Activated naive CD4-positive, alpha-beta T cell (primary cell): ENCODE results near the gene MAU2.
A peak's percentile ranks its signal among the peaks of the same experiment; 100 is the strongest.
"Not testable (repeated sequence)": the region's sequence is repeated elsewhere in the genome, so short reads cannot be mapped to it uniquely, and the experiment has no call there.

ENCODE experiments used
- DNase-seq, 4 experiments: peaks; one replicate each; lab custom pipeline; 2025; lab: John Stamatoyannopoulos, UW

The MAU2 gene

DNA sequence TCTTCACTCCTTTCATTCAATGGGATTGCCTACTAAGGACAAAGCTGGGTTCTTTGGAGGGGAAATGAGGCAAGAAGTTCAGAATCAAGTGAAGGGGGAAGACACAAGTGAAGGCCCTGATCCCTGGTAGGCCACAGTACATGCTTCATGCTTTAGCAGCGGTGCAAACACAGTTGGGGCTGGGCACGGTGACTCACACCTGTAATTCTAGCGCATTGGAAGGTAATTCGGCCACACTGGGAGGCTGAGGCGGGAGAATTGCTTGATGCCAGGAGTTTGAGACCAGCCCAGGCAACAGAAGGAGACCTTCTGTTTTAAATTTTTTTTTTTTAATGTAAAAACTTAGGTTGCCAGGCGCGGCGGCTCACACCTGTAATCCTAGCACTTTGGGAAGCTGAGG is 61.5 kb downstream of the MAU2 start:
- DNase-seq, result no peak

GRCh38 chr19:19384486-19384885 is 63.9 kb downstream of the MAU2 start:
- DNase-seq, result no peak

- DNase-seq, result peak; percentile 97 to 99 (median 98)
Observed at GRCh38 chr19:19385131-19385895, 64.7 kb downstream of the MAU2 start.

GRCh38 chr19:19385896-19386869 is 65.6 kb downstream of the MAU2 start:
- DNase-seq, result peak in 2 of 4 experiments; percentile 41 to 57

DNA sequence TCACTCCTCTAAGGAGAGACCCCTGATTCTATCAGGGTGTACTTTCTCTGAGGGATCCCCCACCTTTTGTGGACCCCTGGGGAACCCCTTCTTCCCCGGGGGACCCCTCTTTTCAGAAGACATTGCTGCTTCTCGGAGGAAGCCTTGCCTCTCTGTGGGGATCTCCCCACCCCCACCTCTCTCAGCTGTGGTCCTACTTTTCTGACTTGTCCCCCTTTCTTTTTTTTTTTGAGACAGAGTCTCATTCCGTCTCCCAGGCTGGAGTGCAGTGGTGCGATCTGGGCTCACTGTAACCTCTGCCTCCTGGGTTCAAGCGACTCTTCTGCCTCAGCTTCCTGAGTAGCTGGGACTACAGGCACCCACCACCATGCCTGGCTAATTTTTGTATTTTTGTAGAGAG is 66.5 kb downstream of the MAU2 start:
- no peak for DNase-seq

DNA sequence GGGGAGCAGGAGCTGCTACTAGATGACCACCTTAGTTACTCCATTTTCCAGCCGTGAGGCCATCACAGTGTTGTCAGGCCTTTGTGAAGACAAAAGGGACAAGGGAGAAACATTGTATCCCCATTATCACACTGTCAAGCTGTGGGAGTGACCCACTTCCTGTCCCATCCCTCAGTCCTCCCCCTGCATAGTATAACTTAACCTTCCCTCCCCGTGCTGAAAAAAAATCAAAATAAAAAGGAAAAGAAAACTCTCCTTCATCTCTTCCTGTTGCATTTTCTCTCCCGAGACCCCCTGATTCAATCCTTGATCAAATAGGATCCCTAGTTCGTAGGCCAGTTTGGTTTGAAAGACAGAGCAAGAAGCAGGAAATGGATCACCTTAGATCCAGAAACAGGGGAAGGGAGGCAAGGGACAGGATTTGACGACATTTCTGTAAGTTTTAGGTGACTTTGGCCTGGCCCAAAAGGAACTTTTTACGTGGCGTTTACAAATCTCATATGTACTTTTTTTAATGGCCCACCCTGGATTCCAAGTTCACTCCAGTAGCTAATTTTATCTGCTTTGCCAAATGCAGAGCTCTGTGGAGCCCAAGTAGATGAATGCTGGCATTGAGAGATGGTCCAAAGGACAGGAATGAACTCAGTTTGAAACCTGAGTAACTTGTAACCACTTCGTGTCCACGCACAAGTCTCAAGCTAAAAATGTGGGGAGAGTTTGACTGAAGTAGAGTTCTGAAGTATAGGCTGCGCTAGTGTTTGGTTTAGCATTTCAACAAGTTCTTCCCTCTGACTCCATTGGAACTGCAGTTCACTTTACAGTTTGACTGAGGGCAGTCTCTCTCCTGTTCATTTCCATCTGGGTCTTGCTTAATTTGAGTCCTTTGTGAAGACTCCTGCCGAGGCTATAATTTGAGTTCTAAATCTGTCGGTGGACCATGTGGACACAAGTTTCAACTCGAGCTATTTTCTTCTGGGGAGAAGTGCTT is 68.2 kb downstream of the MAU2 start:
- no peak for DNase-seq

DNA sequence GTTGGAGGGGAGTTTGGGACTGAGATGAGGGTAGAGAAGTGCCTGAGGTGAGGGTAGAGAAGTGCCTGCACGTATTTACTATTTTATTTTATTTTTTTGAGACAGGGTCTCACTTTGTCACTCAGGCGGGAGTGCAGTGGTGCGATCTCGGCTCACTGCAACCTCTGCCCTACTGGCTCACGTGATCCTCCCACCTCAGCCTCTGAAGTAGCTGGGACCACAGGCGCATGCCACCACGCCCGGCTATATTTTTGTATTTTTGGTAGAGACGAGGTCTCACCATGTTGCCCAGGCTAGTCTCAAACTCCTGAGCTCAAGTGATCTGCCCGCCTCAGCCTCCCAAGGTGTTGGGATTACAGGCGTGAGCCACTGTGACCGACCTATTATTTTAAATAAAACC is 69.1 kb downstream of the MAU2 start:
- not testable (repeated sequence) for DNase-seq

DNA sequence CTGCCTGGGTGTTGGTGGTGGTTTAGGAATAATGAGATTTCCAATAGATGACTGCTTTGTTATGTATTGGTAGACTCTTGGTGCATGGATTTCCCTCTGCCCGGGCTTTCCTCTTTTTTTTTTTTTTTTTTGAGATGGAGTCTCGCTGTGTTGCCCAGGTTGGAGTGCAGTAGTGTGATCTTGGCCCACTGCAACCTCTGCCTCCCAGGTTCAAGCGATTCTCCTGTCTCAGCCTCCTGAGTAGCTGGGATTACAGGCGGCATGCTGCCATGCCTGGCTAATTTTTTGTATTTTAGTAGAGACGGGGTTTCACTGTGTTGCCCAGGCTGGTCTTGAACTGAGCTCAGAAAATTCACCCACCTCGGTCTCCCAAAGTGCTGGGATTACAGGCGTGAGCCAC is 73.7 kb downstream of the MAU2 start:
- DNase-seq, result not testable (repeated sequence)

DNA sequence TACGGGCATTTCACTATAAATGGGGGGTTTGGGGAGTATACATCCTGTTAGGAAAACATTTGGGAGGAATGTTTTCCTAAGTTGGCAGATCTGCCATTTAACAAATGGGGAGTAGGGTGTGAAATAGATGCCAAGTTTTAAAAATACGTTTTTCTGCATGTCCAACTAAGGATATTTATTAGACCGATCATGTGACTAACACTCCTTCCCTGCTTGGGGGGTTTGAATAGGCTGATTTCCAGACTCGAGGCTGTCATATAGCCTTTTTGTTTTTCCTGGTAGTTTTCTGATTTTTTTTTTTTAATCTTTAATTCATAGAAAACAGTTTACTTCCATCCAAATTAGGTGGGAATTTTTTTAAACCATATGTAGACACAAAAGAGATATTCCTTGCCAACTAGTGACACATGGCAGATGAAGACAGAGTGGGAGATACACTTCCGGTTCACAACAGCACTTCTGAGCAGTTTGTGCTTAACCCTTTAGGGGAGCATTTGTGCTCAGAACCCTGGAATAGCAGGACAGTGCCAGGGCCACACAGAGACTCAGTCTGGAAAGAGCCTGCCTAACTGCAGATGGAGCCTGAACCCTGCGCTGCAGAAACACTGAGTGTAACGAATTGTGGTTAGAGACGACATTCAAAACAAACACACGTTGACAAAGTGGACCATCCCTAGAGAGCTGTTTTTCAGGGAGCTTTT is 79.3 kb downstream of the MAU2 start:
- DNase-seq, result no peak

DNA sequence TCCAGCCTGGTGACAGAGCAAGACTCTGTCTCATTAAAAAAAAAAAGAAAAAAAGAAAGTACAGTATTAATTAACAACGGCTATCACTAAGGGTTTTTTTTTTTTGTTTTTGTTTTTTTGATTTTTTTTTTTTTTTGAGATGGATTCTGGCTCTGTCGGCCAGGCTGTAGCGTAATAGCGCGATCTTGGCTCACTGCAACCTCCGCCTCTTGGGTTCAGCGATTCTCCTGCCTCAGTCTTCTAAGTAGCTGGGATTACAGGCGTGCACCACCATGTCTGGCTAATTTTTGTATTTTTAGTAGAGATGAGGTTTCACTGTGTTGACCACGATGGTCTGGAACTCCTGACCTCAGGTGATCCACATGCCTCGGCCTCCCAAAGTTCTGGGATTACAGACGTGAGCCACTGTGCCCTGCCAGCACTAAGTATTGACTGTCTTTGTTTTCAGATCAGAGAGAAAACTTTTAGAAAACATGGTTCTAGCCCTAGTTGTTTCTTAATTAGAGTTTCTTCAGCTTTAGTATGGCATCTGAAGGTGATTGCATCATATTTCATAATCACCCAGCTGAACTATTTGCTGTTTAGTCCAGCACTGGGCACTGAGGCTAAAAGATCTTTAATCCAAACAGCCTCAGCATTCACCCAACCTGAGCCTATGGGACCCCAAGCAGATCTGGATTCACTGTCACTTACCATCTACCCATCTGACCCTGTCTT is 82.2 kb downstream of the MAU2 start:
- no peak for DNase-seq

- DNase-seq, result no peak
Observed at GRCh38 chr19:19403373-19403901, 82.8 kb downstream of the MAU2 start.

DNA sequence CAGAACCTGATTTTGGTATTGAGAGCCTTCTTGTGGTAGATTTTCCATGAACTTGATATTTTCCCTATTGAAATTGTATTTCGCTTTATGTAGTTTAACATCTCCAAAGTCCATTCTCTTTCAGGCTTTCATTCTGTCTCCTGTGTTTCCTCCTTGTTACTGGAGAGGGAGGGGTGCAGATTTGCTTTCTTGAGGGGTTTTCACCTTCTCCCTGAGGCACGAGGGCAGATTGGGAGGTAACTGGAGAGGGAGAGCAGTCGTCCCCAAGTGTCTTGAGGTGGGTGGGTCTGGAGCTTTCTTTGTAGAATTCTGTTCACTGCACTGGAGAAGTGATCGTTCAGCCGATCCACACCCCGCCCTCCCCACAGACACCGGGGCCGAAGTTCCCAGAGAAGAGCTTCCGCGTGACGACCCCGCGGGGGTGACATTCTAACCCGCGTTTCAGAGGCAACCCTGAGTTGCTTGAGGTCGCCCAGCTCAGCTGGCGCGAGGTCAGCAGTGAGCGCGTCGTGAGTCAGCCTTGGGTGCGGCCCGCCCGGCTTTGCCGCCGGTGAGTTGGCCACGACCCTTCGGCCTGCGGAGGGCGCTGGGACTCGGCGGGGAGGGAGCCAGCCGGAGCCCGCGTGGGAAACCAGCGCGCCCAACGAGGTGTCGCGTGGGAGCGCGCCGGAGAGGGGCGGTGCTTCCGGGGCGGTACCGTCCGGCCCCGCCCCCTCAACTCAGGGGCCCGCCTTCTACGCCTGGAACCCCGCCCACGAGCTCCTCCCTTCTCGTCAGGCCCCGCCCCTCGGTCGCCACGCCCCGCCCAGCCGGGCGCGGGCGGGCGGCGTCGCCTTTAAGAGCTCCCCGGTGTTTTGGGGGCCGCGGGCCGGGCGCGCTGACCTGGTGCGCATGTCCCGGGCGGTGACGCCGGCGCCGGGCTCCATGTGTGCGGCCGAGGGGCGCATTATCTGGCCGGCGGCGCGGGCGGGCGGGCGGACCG is 84.5 kb downstream of the MAU2 start, which contains the start of gene GATAD2A:
Gene GATAD2A, plus strand, starts transcription at position 797 of the 982 bp plus-strand sequence. CDS start 59,671 bp downstream, outside the sequence.
- peak; percentile 81 to 92 (median 88) for DNase-seq

DNA sequence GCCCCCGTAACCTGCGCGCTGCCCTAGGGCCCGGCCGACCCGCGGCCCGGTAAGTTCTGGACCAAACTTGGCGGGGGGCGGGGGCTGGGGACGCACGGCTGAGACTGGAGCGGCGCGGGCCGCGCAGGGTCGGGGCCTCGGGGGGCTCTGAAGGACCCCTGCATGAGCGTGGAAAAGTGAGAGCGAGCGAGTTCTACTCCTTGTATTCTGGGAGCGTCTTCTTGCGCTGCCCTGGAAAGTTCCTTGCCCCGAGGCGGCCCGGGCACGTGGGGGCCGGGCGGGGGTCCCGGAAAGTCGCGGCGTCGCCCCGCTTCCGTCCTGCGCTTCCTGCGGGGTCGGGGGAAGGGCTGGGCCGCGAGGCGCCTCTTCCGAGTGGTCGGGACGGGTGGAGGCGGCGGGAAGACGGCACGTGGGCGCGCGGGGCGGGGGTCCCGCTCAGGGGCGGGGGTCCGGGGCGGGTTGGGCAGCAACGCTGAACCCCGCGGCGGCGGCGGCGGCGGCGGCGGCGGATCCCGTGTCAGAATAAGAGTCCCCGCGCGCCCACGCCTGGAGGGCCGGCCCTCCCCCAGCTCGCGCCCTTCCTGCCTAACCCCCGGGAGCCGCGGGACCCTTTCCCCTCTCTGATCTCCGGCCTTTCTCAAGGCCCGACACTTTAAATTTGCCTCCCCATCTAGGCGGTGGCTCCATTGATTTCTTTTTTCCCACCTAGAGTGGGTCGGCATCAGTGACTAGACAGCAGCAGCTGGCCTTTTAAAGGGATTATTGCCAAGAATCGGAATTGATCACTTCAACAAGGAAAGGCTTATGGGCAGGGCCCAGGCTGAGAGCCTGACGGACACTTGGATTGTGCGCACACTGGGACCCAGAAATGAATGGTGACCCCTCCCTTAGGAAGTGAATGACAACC is 85.6 kb downstream of the MAU2 start:
- DNase-seq, result peak in 2 of 4 experiments; percentile 14 to 42

- DNase-seq, result peak in 2 of 4 experiments; percentile 19 to 26
Observed at GRCh38 chr19:19406878-19407632, 86.4 kb downstream of the MAU2 start.

DNA sequence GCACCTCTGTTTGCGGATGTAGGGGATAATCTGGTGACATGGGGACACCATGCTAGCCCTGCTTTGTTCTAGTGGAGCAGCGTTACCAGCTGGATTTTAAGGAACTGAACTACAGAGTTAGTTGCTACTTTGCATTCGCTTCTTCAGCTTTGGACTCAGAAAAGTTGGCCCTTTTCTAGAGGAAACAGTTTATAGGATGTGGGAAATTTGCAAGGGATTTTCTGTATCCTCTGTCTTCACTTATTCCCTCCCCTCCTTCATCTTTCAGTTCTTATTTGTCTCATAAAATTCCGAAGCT is 87.0 kb downstream of the MAU2 start:
- DNase-seq, result no peak
